A549 (cell line): Measurements from ENCODE around the gene NANOS2.

Experiments used
- CTCF ChIP-seq: fragments of >200 bp; sonication (Bioruptor Twin); formaldehyde crosslinking; IDR thresholded peaks from 3 replicates; pipeline ENCODE4 v1.5.1; 2016
- EP300 ChIP-seq, 2 experiments: fragments of >200 bp; sonication (Bioruptor Twin); formaldehyde crosslinking; IDR thresholded peaks; 2 replicates in 1 of 2; 3 replicates in 1 of 2; pipeline ENCODE4 v1.6.1; 2016 to 2017
- KDM1A ChIP-seq: fragments of 200-600 bp; sonication (generic); IDR thresholded peaks from 2 replicates; pipeline ENCODE4 v1.6.1; 2016; ENCODE audit warnings: low read depth, mild to moderate bottlenecking
- NR3C1 ChIP-seq: fragments of >200 bp; sonication (Bioruptor Twin); formaldehyde crosslinking; IDR thresholded peaks from 3 replicates; pipeline ENCODE4 v1.6.1; 2017
- POLR2AphosphoS2 ChIP-seq: conservative IDR thresholded peaks from 2 replicates; pipeline ENCODE4 v1.6.1; 2012; ENCODE audit warnings: low read length, improper control_type of control experiment, inconsistent platforms
- RAD21 ChIP-seq, 2 experiments: fragments of >200 bp in 1 of 2; sonication (Bioruptor Twin) in 1 of 2; formaldehyde crosslinking in 1 of 2; IDR thresholded peaks in 1 of 2; conservative IDR thresholded peaks in 1 of 2; 2 replicates in 1 of 2; 3 replicates in 1 of 2; pipeline ENCODE4 v1.6.1; 2012 to 2018; ENCODE audit warnings: inconsistent platforms in 1 of 2

GRCh38 chr19:45876411-45877197 is 38.0 kb downstream of the NANOS2 start:
- TF ChIP-seq KDM1A: no peak
- no peak for TF ChIP-seq POLR2AphosphoS2
- no peak for TF ChIP-seq EP300 (IDR thresholded peaks at IDR 0.05)
- no peak for TF ChIP-seq RAD21 (conservative IDR thresholded peaks at IDR 0.05 in 1 of 2, IDR thresholded peaks at IDR 0.05 in 1 of 2)
- no peak for TF ChIP-seq NR3C1
- TF ChIP-seq CTCF: no peak
